Trophoblast cell (in vitro differentiated cells and primary cell): ENCODE data around the gene YIF1A.
A peak's percentile ranks its signal among the peaks of the same experiment; 100 is the strongest.

Experiments used
- DNase-seq, 2 donors: peaks; one replicate each; pipeline ENCODE4 v3.0.0-alpha.2; 2016
- H2AFZ ChIP-seq: 2 replicates; pipeline ENCODE4 v1.6.1; 2013; ENCODE audit warnings: low read length, moderate library complexity, mild to moderate bottlenecking; ENCODE audit not compliant: insufficient read depth, poor library complexity
- H2AK5ac ChIP-seq: 2 replicates; pipeline ENCODE4 v1.6.1; 2013; ENCODE audit warnings: mild to moderate bottlenecking, low read length
- H2BK120ac ChIP-seq: 2 replicates; pipeline ENCODE4 v1.6.1; 2013; ENCODE audit warnings: low read length, mild to moderate bottlenecking, moderate library complexity; ENCODE audit not compliant: insufficient read depth, poor library complexity
- H2BK12ac ChIP-seq: 2 replicates; pipeline ENCODE4 v1.6.1; 2013; ENCODE audit warnings: mild to moderate bottlenecking, low read length, moderate library complexity
- H2BK5ac ChIP-seq: 2 replicates; pipeline ENCODE4 v1.6.1; 2013; ENCODE audit warnings: low read length, low read depth, moderate library complexity, mild to moderate bottlenecking; ENCODE audit not compliant: poor library complexity
- H3K14ac ChIP-seq: 2 replicates; pipeline ENCODE4 v1.6.1; 2013; ENCODE audit warnings: mild to moderate bottlenecking, low read length
- H3K18ac ChIP-seq: 2 replicates; pipeline ENCODE4 v1.6.1; 2013; ENCODE audit warnings: mild to moderate bottlenecking, low read length
- H3K23ac ChIP-seq: 2 replicates; pipeline ENCODE4 v1.6.1; 2013; ENCODE audit warnings: low read length
- H3K27ac ChIP-seq: 2 replicates; pipeline ENCODE4 v1.5.1; 2013; ENCODE audit warnings: low read depth, mild to moderate bottlenecking, inconsistent platforms, low read length, moderate library complexity
- H3K27me3 ChIP-seq: 2 replicates; pipeline ENCODE4 v1.6.1; 2013; ENCODE audit warnings: inconsistent platforms, mild to moderate bottlenecking, low read length, moderate library complexity; ENCODE audit not compliant: insufficient read depth
- H3K36me3 ChIP-seq, 2 experiments: 1 replicate in 1 of 2; 2 replicates in 1 of 2; pipeline ENCODE4 v1.6.1; 2013; ENCODE audit warnings: low read length in 2 of 2, mild to moderate bottlenecking in 2 of 2, moderate library complexity in 1 of 2; ENCODE audit not compliant: insufficient read depth in 2 of 2, control insufficient read depth in 1 of 2
- H3K4ac ChIP-seq: 2 replicates; pipeline ENCODE4 v1.6.1; 2013; ENCODE audit warnings: low read depth, mild to moderate bottlenecking, low read length, moderate library complexity
- H3K4me1 ChIP-seq, 2 experiments: 1 replicate in 1 of 2; 2 replicates in 1 of 2; pipeline ENCODE4 v1.6.1; 2013; ENCODE audit warnings: low read length in 2 of 2, mild to moderate bottlenecking in 2 of 2, moderate library complexity in 1 of 2; ENCODE audit not compliant: insufficient read depth in 2 of 2, control insufficient read depth in 1 of 2
- H3K4me2 ChIP-seq: 2 replicates; pipeline ENCODE4 v1.6.1; 2013; ENCODE audit warnings: inconsistent platforms, mild to moderate bottlenecking, low read length, moderate library complexity
- H3K4me3 ChIP-seq: 2 replicates; pipeline ENCODE4 v1.5.1; 2013; ENCODE audit warnings: mild to moderate bottlenecking, low read depth, low read length, inconsistent platforms
- H3K79me1 ChIP-seq: one replicate; pipeline ENCODE4 v1.6.1; 2013; ENCODE audit warnings: low read length
- H3K79me2 ChIP-seq: 2 replicates; pipeline ENCODE4 v1.6.1; 2013; ENCODE audit warnings: low read length, mild to moderate bottlenecking; ENCODE audit not compliant: control insufficient read depth, insufficient read depth, poor library complexity
- H3K9ac ChIP-seq: 2 replicates; pipeline ENCODE4 v1.6.1; 2013; ENCODE audit warnings: mild to moderate bottlenecking, low read length
- H3K9me3 ChIP-seq: 2 replicates; pipeline ENCODE4 v1.6.1; 2013; ENCODE audit warnings: low read depth, mild to moderate bottlenecking, control low read depth, inconsistent platforms, low read length; ENCODE audit not compliant: insufficient read depth
- H4K12ac ChIP-seq: 2 replicates; pipeline ENCODE4 v1.6.1; 2013; ENCODE audit warnings: low read depth, mild to moderate bottlenecking, low read length, moderate library complexity
- H4K8ac ChIP-seq: 2 replicates; pipeline ENCODE4 v1.6.1; 2013; ENCODE audit warnings: low read depth, mild to moderate bottlenecking, low read length, moderate library complexity
- H4K91ac ChIP-seq: one replicate; pipeline ENCODE4 v1.6.1; 2013; ENCODE audit warnings: low read depth, mild to moderate bottlenecking, low read length, moderate library complexity
- WGBS: extraction: QIAGEN DNeasy Blood & Tissue Kit; methylation state at CpG from one replicate; pipeline ENCODE4 v1.1.7; 2013; ENCODE audit warnings: missing lambda C conversion rate; ENCODE audit not compliant: insufficient read length, insufficient coverage; ENCODE audit errors: extremely low coverage; 5-methylcytosine and 5-hydroxymethylcytosine counted together

YIF1A gene

DNA sequence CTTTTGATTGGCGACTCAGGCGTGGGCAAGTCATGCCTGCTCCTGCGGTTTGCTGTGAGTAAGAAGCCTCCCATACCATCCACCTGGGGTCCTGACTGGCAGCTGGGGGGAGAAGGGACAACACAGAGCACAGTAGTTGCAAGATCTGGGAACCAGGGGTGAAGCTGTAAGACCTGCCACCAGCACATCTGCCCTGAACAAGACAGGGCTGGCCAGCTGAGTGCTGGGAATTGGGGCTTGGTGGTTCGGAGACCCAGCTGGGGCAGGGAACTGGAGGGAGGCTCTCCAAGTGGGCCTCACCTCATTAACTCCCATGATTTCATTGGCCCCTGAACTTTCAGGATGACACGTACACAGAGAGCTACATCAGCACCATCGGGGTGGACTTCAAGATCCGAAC is 17.1 kb downstream of the YIF1A start:
- H3K79me1 ChIP-seq = peaks cover 15% of the 10 kb centered on the region
- H3K4ac ChIP-seq = no peak overlapping the region
- no peak overlapping the region for H4K12ac ChIP-seq
- H2AFZ ChIP-seq = no peak overlapping the region
- no peak overlapping the region for H3K18ac ChIP-seq
- no peak overlapping the region for H3K23ac ChIP-seq
- DNase-seq = no peak
- no peak overlapping the region for H2BK120ac ChIP-seq
- H3K4me2 ChIP-seq = no peak overlapping the region
- no peak overlapping the region for H2BK12ac ChIP-seq
- H2BK5ac ChIP-seq = no peak overlapping the region
- no peak overlapping the region for H4K8ac ChIP-seq
- peaks cover 50 to 55% of the 10 kb centered on the region in 2 experiments for H3K36me3 ChIP-seq
- H4K91ac ChIP-seq = no peak overlapping the region
- no peak overlapping the region for H3K27ac ChIP-seq
- no peaks in the 10 kb centered on the region for H3K9me3 ChIP-seq
- no peaks in the 10 kb centered on the region for H3K4me1 ChIP-seq
- H3K4me3 ChIP-seq = no peak overlapping the region
- H2AK5ac ChIP-seq = no peak overlapping the region
- H3K79me2 ChIP-seq = peaks cover 10% of the 10 kb centered on the region
- no CpG with 5 or more reads among the region's 7 CpGs for WGBS
- H3K9ac ChIP-seq = no peak overlapping the region
- H3K27me3 ChIP-seq = no peaks in the 10 kb centered on the region
- no peak overlapping the region for H3K14ac ChIP-seq

DNA sequence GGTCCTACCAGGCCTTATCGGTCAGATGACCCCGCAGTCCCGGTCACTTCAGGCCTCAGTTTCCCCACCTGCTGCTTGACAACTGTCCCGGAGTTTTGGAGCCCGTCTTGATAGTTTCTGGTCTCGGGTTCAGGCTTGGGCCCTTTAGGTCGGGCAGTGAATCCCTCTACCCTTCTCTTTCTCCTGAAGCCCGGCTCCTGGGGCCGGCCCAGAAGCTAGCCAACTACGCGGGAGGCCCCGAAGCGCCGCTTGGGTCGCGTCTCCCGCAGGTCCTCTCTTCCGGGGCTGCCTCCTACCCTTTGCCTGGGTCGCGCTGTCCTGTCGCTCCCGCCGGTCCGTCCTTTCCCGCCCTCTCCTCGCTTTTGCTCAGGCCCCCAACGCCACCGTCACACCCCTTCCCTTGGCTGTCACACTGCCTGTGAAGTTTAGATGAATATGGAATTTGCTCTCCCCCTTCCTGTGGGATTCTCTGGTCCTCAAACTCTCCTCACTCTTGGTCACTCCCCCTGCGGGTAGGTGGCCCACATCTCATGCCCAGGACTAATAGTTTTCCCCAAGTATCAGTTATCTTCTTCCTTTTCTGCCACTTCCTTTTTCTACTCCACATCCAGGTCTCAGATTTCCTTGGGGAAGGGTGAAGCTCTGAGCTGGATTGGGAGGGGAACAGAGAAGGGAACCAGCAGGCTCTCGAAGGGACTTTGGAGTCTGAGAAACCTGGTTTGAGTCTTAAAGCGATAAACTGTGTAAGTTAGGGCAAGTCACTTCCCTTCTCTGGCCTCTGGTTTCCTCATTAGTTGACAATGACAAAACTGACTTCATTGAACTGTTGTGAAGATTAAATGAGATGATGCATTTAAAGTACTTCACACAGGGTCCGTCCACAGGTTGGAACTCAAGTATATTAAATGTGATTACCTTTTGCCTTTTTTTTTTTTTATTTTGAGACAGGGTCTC is 19.7 kb downstream of the YIF1A start:
- H3K18ac ChIP-seq = peak overlapping the region; percentile 22
- no peaks in the 10 kb centered on the region for H3K9me3 ChIP-seq
- peak overlapping the region; percentile 86 for H3K9ac ChIP-seq
- peak overlapping the region; percentile 96 for H4K91ac ChIP-seq
- peaks cover 10% of the 10 kb centered on the region for H3K79me2 ChIP-seq
- H2AFZ ChIP-seq = peak overlapping the region; percentile 57
- peaks cover 55 to 58% of the 10 kb centered on the region in 2 experiments for H3K36me3 ChIP-seq
- H2BK5ac ChIP-seq = peak overlapping the region; percentile 55
- H3K4me3 ChIP-seq = peak overlapping the region; percentile 94
- peak overlapping the region; percentile 66 for H3K14ac ChIP-seq
- peak overlapping the region; percentile 76 for H4K12ac ChIP-seq
- H3K79me1 ChIP-seq = peaks cover 15% of the 10 kb centered on the region
- no peaks in the 10 kb centered on the region for H3K4me1 ChIP-seq
- no peak overlapping the region for H3K23ac ChIP-seq
- peak overlapping the region; percentile 76 for H3K4me2 ChIP-seq
- H2AK5ac ChIP-seq = peak overlapping the region; percentile 40
- H4K8ac ChIP-seq = peak overlapping the region; percentile 88
- H2BK12ac ChIP-seq = no peak overlapping the region
- H2BK120ac ChIP-seq = peak overlapping the region; percentile 78
- H3K27me3 ChIP-seq = no peaks in the 10 kb centered on the region
- DNase-seq = peak in 1 of 2 donors; percentile 62
- H3K4ac ChIP-seq = peak overlapping the region; percentile 81
- peak overlapping the region; percentile 92 for H3K27ac ChIP-seq
- no CpG with 5 or more reads among the region's 32 CpGs for WGBS

DNA sequence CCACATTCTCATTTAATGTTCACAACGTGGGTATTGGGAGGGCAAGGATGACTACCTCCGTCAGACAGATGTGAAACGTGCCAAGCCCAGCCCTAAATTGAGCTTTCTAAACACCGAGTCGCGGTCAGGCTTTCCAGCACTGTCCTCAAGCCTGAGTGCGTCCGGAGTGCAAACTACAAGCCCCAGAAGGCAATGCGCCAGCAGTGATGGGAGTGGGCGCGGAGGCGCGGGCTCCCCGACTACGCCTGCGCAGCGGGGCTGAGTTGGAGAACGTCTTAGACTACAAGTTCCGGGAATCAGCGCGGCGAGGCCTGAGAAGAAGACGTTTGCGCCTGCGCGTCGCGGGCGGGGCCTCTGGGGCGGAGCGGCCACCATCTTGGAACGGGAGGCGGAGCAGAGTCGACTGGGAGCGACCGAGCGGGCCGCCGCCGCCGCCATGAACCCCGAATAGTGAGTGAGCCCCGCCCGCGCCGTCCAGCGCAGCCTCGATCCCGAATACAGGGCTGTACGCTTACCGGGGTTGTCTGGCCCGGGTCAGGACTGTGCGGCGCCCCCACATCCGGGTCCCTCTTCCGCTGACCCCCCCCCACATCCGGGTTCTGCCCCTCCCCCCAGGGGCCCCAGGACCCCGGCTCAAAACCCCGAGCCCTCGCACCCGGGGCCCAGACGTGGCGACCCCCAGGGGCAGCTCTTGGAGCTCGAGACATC is 20.5 kb downstream of the YIF1A start, which contains the start of gene RAB1B:
Gene RAB1B, plus strand, starts transcription at position 396 of the 708 bp plus-strand sequence. Its CDS starts 41 bp downstream, at position 437.
- H3K27me3 ChIP-seq = no peaks in the 10 kb centered on the region
- H3K4me1 ChIP-seq = no peaks in the 10 kb centered on the region
- no CpG with 5 or more reads among the region's 64 CpGs for WGBS
- H2AK5ac ChIP-seq = peak within 1 kb of the TSS; percentile 40
- peaks cover 15% of the 10 kb centered on the region for H3K79me1 ChIP-seq
- H2BK120ac ChIP-seq = peak within 1 kb of the TSS; percentile 95
- peak within 1 kb of the TSS; percentile 89 for H3K14ac ChIP-seq
- DNase-seq = peak; percentile 100
- H3K79me2 ChIP-seq = peaks cover 10% of the 10 kb centered on the region
- H3K4me2 ChIP-seq = peak within 1 kb of the TSS; percentile 93
- no peak within 1 kb of the TSS for H2BK12ac ChIP-seq
- peak within 1 kb of the TSS; percentile 94 for H3K4me3 ChIP-seq
- peak within 1 kb of the TSS; percentile 92 for H4K8ac ChIP-seq
- peak within 1 kb of the TSS; percentile 94 for H3K9ac ChIP-seq
- peaks cover 58 to 59% of the 10 kb centered on the region in 2 experiments for H3K36me3 ChIP-seq
- peak within 1 kb of the TSS; percentile 84 for H3K4ac ChIP-seq
- peak within 1 kb of the TSS; percentile 83 for H3K18ac ChIP-seq
- H3K23ac ChIP-seq = no peak within 1 kb of the TSS
- H4K91ac ChIP-seq = peak within 1 kb of the TSS; percentile 96
- no peaks in the 10 kb centered on the region for H3K9me3 ChIP-seq
- peak within 1 kb of the TSS; percentile 89 for H4K12ac ChIP-seq
- H2BK5ac ChIP-seq = peak within 1 kb of the TSS; percentile 95
- H3K27ac ChIP-seq = peak within 1 kb of the TSS; percentile 92
- H2AFZ ChIP-seq = peak within 1 kb of the TSS; percentile 85
